IMR-90 (cell line): ENCODE data around the gene NELL2.

ENCODE experiments used
- CTCF ChIP-seq: conservative IDR thresholded peaks from 2 replicates; pipeline ENCODE4 v1.5.1; 2012; ENCODE audit warnings: mild to moderate bottlenecking, low read depth, low read length, improper control_type of control experiment
- MXI1 ChIP-seq: IDR thresholded peaks from 2 replicates; pipeline ENCODE4 v1.6.1; 2012; ENCODE audit warnings: low read depth, mild to moderate bottlenecking, low read length, moderate library complexity, borderline replicate concordance

GRCh38 chr12:44720265-44720664 lies 155.8 kb downstream of the NELL2 start:
- TF ChIP-seq MXI1 (no peak), CTCF (no peak)
